GM12878 (cell line): ENCODE results near the gene ITGBL1. TPM values are rescaled to one million over a fixed set of nuclear protein-coding genes. Genes with fewer than 3 reads are reported as not detected.

ENCODE experiments used
- ATAC-seq: fragments of 200-7000 bp; cut with Tn5 transposase; 3 replicates; pipeline ENCODE4 v1.9.1; 2020; ENCODE audit warnings: mild to moderate bottlenecking, moderate library complexity
- BruUV-seq: library from RNA; stranded (reverse); fragments of 400-500 nt; replicated peaks from 2 replicates; lab custom pipeline; 2021; lab: Mats Ljungman, UMichigan
- CTCF ChIA-PET: fragments of 300-600 bp; sonication (Branson Sonifier 250); formaldehyde crosslinking; extraction: SDS; loops from one replicate; lab custom pipeline; 2021; ENCODE audit warnings: inconsistent platforms; lab: Yijun Ruan, JAX
- POLR2A ChIA-PET: fragments of 350-600 bp; formaldehyde crosslinking; extraction: SDS; loops from one replicate; lab custom pipeline; 2021; ENCODE audit warnings: inconsistent platforms; lab: Charles Lee
- RAD21 ChIA-PET: fragments of 300-600 bp; sonication (Branson Sonifier 250); formaldehyde crosslinking; loops from one replicate; lab custom pipeline; 2023; ENCODE audit warnings: antibody characterized with exemption; ENCODE audit not compliant: unreplicated experiment; lab: Charles Lee
- SMC1A ChIA-PET: fragments of 300-600 bp; sonication (Branson Sonifier 250); formaldehyde crosslinking; loops from one replicate; lab custom pipeline; 2023; ENCODE audit not compliant: unreplicated experiment, uncharacterized antibody; lab: Charles Lee
- DNase-seq: peaks from one replicate; pipeline ENCODE4 v3.0.0-alpha.2; 2011; ENCODE audit warnings: low read depth, low spot score
- FAIRE-seq: peaks from 3 replicates; lab custom pipeline; 2011; peaks lifted over from hg19 to GRCh38; lab: Jason Lieb, UNC
- H2AFZ ChIP-seq: 2 replicates; pipeline ENCODE4 v1.6.0; 2011; ENCODE audit warnings: low read depth, low read length, control low read depth; ENCODE audit not compliant: control insufficient read depth
- H3K27ac ChIP-seq: 2 replicates; pipeline ENCODE4 v1.5.1; 2011; ENCODE audit warnings: control low read depth; ENCODE audit not compliant: control insufficient read depth, insufficient read depth
- H3K27me3 ChIP-seq, 2 experiments: replicated peaks in 1 of 2; 2 replicates each; pipeline versions ENCODE4 v1.6.0 to v1.6.1; 2011; ENCODE audit warnings: low read length in 1 of 2; ENCODE audit not compliant: control insufficient read depth in 2 of 2, insufficient read depth in 2 of 2
- H3K36me3 ChIP-seq, 2 experiments: 2 replicates each; pipeline ENCODE4 v1.5.1; 2011; ENCODE audit warnings: low read length in 1 of 2; ENCODE audit not compliant: control insufficient read depth in 2 of 2, insufficient read depth in 2 of 2
- H3K4me1 ChIP-seq: 2 replicates; pipeline ENCODE4 v1.6.1; 2011; ENCODE audit warnings: mild to moderate bottlenecking, low read length, moderate library complexity, mixed read lengths; ENCODE audit not compliant: control insufficient read depth, insufficient read depth
- H3K4me2 ChIP-seq: 2 replicates; pipeline ENCODE4 v1.6.0; 2011; ENCODE audit warnings: control low read depth; ENCODE audit not compliant: control insufficient read depth, insufficient read depth
- H3K4me3 ChIP-seq: fragments of 200-600 bp; sonication (generic); 2 replicates; pipeline ENCODE4 v1.5.1; 2016
- H3K79me2 ChIP-seq: 2 replicates; pipeline ENCODE4 v1.6.0; 2011; ENCODE audit warnings: low read length; ENCODE audit not compliant: control insufficient read depth, insufficient read depth
- H3K9ac ChIP-seq: 2 replicates; pipeline ENCODE4 v1.8.0; 2011; ENCODE audit warnings: low read length, control low read depth, mixed read lengths; ENCODE audit not compliant: control insufficient read depth, insufficient read depth
- H3K9me3 ChIP-seq: replicated peaks from 3 replicates; pipeline ENCODE4 v1.5.1; 2011; ENCODE audit warnings: mild to moderate bottlenecking, low read length; ENCODE audit not compliant: control insufficient read depth, insufficient read depth
- H4K20me1 ChIP-seq: 2 replicates; pipeline ENCODE4 v1.6.0; 2011; ENCODE audit not compliant: control insufficient read depth, insufficient read depth
- BRCA1 ChIP-seq: IDR thresholded peaks from 2 replicates; pipeline ENCODE4 v1.6.1; 2011; ENCODE audit warnings: low read depth, low read length, improper control_type of control experiment
- CBX5 ChIP-seq: sonication (generic); IDR thresholded peaks from 2 replicates; pipeline ENCODE4 v1.6.1; 2016; ENCODE audit warnings: low read depth, moderate library complexity, mild to moderate bottlenecking, inconsistent platforms
- CHD1 ChIP-seq: IDR thresholded peaks from 2 replicates; pipeline ENCODE4 v1.6.1; 2012; ENCODE audit warnings: low read depth, low read length, improper control_type of control experiment
- ETV6 ChIP-seq, 2 experiments: fragments of 450-650 bp in 1 of 2; IDR thresholded peaks in 1 of 2; conservative IDR thresholded peaks in 1 of 2; 2 replicates each; pipeline ENCODE4 v1.6.1; 2014; ENCODE audit warnings: antibody characterized with exemption in 1 of 2, borderline replicate concordance in 1 of 2, low read depth in 1 of 2, mild to moderate bottlenecking in 1 of 2, moderate library complexity in 1 of 2
- NR2F1 ChIP-seq: fragments of 450-650 bp; conservative IDR thresholded peaks from 2 replicates; pipeline ENCODE4 v1.6.1; 2017; ENCODE audit warnings: mild to moderate bottlenecking
- SMAD5 ChIP-seq: IDR thresholded peaks from 2 replicates; pipeline ENCODE4 v1.6.1; 2016; ENCODE audit warnings: antibody characterized with exemption, low read depth
- SREBF1 ChIP-seq: IDR thresholded peaks from 2 replicates; pipeline ENCODE4 v1.6.1; 2012; ENCODE audit warnings: mild to moderate bottlenecking, low read length
- SREBF2 ChIP-seq: IDR thresholded peaks from 2 replicates; pipeline ENCODE4 v1.6.1; 2012; ENCODE audit warnings: mild to moderate bottlenecking, low read length
- TCF12 ChIP-seq: IDR thresholded peaks from 2 replicates; pipeline ENCODE4 v1.6.1; 2011; ENCODE audit warnings: low read depth, mild to moderate bottlenecking, low read length
- TCF3 ChIP-seq: IDR thresholded peaks from 2 replicates; pipeline ENCODE4 v1.6.1; 2012; ENCODE audit warnings: low read depth, mild to moderate bottlenecking, low read length, borderline replicate concordance; ENCODE audit not compliant: insufficient read depth
- ZNF274 ChIP-seq: IDR thresholded peaks from one replicate; pipeline ENCODE4 v1.8.0; 2011; ENCODE audit not compliant: insufficient read length, insufficient read depth
- in situ Hi-C: fragments of 300-500 bp; cut with MboI; formaldehyde crosslinking; loops from 9 replicates; pipeline ENCODE4 v1.14.3; 2018; ENCODE audit warnings: mixed read lengths
- intact Hi-C: fragments of 100-400 bp; cut with micrococcal nuclease; formaldehyde crosslinking; loops from one replicate; pipeline ENCODE4 v1.14.2; 2022; ENCODE audit not compliant: unreplicated experiment
- polyA plus RNA-seq, 11 experiments: library from polyadenylated mRNA; depleted of rRNA in 4 of 11; unstranded in 6 of 11; stranded (reverse) in 5 of 11; fragments of >200 nt; fragmentation: Nextera tagmentation in 4 of 11; fragmentation: Illumina TruSeq in 1 of 11; extraction: Ambion mirVana in 4 of 11; extraction: Trizol in 1 of 11; gene quantifications; 1 replicate in 1 of 11; 2 replicates in 10 of 11; pipeline versions ENCODE4 v1.2.1 to v1.2.3, GENCODE V29; 2011 to 2016; ENCODE audit warnings: inconsistent platforms in 2 of 11, missing spikeins in 2 of 11, low read depth in 1 of 11
- total RNA-seq, 4 experiments: library from RNA; depleted of rRNA in 3 of 4; stranded (reverse); fragments of >200 nt in 3 of 4; fragmentation: Illumina TruSeq in 1 of 4; extraction: Trizol in 1 of 4; gene quantifications; 2 replicates each; pipeline versions ENCODE4 v1.2.1 to v1.2.3, GENCODE V29; 2013 to 2021
- TF ChIP-seq, protein P1 (sequence below): fragments of 450-650 bp; IDR thresholded peaks from 2 replicates; pipeline ENCODE4 v1.6.1; 2017; ENCODE audit warnings: mild to moderate bottlenecking, low read depth, inconsistent platforms; ENCODE audit not compliant: poor library complexity, severe bottlenecking
- TF ChIP-seq, protein P2 (sequence below): IDR thresholded peaks from 2 replicates; pipeline ENCODE4 v1.6.1; 2012; ENCODE audit warnings: improper control_type of control experiment, low read depth, low read length; ENCODE audit not compliant: insufficient replicate concordance
- TF ChIP-seq, protein P3 (sequence below): IDR thresholded peaks from 2 replicates; pipeline ENCODE4 v1.6.1; 2011; ENCODE audit warnings: borderline replicate concordance, low read depth, mild to moderate bottlenecking, moderate library complexity, mixed read lengths, low read length; ENCODE audit not compliant: insufficient read depth; ENCODE audit errors: extremely low read length

ITGBL1 gene
- total and polyA plus RNA-seq, 10 of the 15 experiments (the other 5 are each of a cell fraction or from before 2014, with no cell fraction given): 0.17 to 2.8 (median 0.28) TPM; not detected in 3

DNA sequence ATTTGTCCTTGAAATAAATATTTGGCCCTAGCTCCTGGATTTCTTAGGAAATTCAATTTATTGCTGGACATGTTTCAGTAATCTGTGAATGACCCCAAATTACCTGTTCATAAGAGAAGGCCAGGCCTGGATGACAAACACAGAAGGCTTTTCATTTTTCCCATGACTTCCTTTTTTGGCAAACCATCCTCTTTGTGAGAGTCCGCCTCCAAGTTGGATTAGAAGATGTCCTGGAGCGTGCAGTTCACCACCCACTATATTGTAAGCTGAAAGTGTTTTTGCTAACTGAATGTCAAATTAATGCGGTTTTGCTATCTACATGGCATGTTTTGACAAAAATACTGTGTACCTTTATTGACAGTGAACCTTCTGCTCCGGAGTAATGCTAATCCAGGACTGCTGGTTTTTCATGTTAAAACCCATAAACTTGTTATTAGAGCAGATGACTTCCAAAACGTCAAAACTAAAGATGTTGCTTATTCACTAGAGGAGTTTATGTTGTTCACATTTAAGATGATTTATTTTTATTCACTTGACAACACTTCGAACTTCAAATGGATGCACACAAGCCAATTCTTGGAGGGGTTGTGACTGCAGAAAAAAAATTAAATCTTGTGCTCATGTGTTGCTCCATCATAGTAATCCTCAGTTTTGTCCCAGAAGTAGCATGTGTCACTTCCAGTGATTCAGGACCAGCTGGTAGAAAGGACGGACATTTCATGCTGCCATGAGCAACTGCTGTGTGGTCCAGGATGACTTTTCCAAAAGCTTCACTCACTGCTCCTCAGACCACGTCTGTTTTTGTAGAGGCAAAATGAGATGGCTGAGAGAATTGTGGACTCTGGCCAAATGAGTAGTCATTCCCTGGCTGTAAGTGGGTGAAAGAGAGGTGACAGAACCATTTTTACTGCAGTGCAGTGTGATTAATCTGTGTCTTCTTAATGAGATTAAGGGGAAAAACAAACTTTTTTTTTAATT lies 71.0 kb downstream of the ITGBL1 start (continued):
- TF ChIP-seq TCF12: no peak

DNA sequence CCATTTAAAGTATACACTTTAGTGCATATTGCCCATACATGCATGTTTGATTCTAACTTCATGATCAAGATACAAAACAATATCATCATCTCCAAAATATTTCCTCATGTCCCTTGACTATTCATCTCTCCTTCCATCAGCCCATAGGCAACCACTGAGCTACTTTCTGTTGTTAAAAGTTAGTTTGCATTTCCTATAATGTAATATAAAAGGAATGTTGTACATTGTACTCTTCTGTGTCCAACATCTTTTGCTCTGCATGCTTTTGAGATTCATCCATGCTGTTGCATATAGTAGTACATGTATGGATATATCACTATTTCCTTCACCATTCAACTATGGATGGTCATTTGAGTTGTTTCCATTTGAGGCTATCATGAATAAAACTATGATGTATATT lies 74.7 kb downstream of the ITGBL1 start:
- ChIA-PET CTCF (no interaction called here), POLR2A (no interaction called here), RAD21 (no interaction called here), SMC1A (interaction anchor here (1.9 kb wide), 1 partner anchor 10 kb away, joined by 6 read pairs; no protein-coding TSS in a partner anchor)
- Histone ChIP-seq H2AFZ (no peak overlapping the region), H3K36me3 (no peaks in the 10 kb centered on the region), H3K9me3 (no peaks in the 10 kb centered on the region), H3K27ac (no peak overlapping the region), H3K4me2 (no peak overlapping the region), H3K79me2 (no peaks in the 10 kb centered on the region), H3K27me3 (no peaks in the 10 kb centered on the region), H4K20me1 (no peaks in the 10 kb centered on the region), H3K4me3 (no peak overlapping the region), H3K9ac (no peak overlapping the region), H3K4me1 (no peaks in the 10 kb centered on the region)
- intact Hi-C loops: no loop called here
- in situ Hi-C loops: no loop called here
- no peak for DNase-seq
- no peak for FAIRE-seq
- ATAC-seq: no peak
- BruUV-seq: no TSS peak
- no peak for TF ChIP-seq SREBF1
- TF ChIP-seq SREBF2: no peak
- TF ChIP-seq, protein P1, sequence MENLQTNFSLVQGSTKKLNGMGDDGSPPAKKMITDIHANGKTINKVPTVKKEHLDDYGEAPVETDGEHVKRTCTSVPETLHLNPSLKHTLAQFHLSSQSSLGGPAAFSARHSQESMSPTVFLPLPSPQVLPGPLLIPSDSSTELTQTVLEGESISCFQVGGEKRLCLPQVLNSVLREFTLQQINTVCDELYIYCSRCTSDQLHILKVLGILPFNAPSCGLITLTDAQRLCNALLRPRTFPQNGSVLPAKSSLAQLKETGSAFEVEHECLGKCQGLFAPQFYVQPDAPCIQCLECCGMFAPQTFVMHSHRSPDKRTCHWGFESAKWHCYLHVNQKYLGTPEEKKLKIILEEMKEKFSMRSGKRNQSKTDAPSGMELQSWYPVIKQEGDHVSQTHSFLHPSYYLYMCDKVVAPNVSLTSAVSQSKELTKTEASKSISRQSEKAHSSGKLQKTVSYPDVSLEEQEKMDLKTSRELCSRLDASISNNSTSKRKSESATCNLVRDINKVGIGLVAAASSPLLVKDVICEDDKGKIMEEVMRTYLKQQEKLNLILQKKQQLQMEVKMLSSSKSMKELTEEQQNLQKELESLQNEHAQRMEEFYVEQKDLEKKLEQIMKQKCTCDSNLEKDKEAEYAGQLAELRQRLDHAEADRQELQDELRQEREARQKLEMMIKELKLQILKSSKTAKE: no peak
- TF ChIP-seq BRCA1: no peak
- no peak for TF ChIP-seq ETV6 (conservative IDR thresholded peaks at IDR 0.05 in 1 of 2, IDR thresholded peaks at IDR 0.05 in 1 of 2; ENCODE audit: borderline replicate concordance in 1 of 2, low read depth in 1 of 2)
- no peak for TF ChIP-seq CHD1
- TF ChIP-seq SMAD5: no peak
- no peak for TF ChIP-seq CBX5
- TF ChIP-seq ZNF274: no peak
- TF ChIP-seq NR2F1: no peak
- TF ChIP-seq TCF3: no peak
- TF ChIP-seq, protein P2, sequence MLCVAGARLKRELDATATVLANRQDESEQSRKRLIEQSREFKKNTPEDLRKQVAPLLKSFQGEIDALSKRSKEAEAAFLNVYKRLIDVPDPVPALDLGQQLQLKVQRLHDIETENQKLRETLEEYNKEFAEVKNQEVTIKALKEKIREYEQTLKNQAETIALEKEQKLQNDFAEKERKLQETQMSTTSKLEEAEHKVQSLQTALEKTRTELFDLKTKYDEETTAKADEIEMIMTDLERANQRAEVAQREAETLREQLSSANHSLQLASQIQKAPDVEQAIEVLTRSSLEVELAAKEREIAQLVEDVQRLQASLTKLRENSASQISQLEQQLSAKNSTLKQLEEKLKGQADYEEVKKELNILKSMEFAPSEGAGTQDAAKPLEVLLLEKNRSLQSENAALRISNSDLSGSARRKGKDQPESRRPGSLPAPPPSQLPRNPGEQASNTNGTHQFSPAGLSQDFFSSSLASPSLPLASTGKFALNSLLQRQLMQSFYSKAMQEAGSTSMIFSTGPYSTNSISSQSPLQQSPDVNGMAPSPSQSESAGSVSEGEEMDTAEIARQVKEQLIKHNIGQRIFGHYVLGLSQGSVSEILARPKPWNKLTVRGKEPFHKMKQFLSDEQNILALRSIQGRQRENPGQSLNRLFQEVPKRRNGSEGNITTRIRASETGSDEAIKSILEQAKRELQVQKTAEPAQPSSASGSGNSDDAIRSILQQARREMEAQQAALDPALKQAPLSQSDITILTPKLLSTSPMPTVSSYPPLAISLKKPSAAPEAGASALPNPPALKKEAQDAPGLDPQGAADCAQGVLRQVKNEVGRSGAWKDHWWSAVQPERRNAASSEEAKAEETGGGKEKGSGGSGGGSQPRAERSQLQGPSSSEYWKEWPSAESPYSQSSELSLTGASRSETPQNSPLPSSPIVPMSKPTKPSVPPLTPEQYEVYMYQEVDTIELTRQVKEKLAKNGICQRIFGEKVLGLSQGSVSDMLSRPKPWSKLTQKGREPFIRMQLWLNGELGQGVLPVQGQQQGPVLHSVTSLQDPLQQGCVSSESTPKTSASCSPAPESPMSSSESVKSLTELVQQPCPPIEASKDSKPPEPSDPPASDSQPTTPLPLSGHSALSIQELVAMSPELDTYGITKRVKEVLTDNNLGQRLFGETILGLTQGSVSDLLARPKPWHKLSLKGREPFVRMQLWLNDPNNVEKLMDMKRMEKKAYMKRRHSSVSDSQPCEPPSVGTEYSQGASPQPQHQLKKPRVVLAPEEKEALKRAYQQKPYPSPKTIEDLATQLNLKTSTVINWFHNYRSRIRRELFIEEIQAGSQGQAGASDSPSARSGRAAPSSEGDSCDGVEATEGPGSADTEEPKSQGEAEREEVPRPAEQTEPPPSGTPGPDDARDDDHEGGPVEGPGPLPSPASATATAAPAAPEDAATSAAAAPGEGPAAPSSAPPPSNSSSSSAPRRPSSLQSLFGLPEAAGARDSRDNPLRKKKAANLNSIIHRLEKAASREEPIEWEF: no peak
- TF ChIP-seq, protein P3, sequence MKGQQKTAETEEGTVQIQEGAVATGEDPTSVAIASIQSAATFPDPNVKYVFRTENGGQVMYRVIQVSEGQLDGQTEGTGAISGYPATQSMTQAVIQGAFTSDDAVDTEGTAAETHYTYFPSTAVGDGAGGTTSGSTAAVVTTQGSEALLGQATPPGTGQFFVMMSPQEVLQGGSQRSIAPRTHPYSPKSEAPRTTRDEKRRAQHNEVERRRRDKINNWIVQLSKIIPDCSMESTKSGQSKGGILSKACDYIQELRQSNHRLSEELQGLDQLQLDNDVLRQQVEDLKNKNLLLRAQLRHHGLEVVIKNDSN: no peak
